IPS-20b (cell line): ENCODE results near the gene MLPH.

Experiments
- H3K27ac ChIP-seq: one replicate; pipeline ENCODE4 v1.5.1; 2013; ENCODE audit warnings: low read length
- H3K27me3 ChIP-seq: 2 replicates; pipeline ENCODE4 v1.6.1; 2013; ENCODE audit warnings: mild to moderate bottlenecking, low read length, inconsistent platforms; ENCODE audit not compliant: insufficient read depth
- H3K36me3 ChIP-seq: 2 replicates; pipeline ENCODE4 v1.6.1; 2013; ENCODE audit warnings: low read depth, mild to moderate bottlenecking, inconsistent platforms, low read length, moderate library complexity; ENCODE audit not compliant: insufficient read depth
- H3K4me1 ChIP-seq: 2 replicates; pipeline ENCODE4 v1.6.1; 2013; ENCODE audit warnings: mild to moderate bottlenecking, control low read depth, inconsistent platforms, low read length, moderate library complexity; ENCODE audit not compliant: insufficient read depth
- H3K4me3 ChIP-seq: 2 replicates; pipeline ENCODE4 v1.5.1; 2013; ENCODE audit warnings: mild to moderate bottlenecking, low read length, inconsistent platforms
- H3K9ac ChIP-seq: 2 replicates; pipeline ENCODE4 v1.6.1; 2013; ENCODE audit warnings: low read depth, mild to moderate bottlenecking, inconsistent platforms, low read length, moderate library complexity
- H3K9me3 ChIP-seq: 2 replicates; pipeline ENCODE4 v1.6.1; 2013; ENCODE audit warnings: mild to moderate bottlenecking, low read depth, low read length, inconsistent platforms; ENCODE audit not compliant: insufficient read depth

The MLPH gene

GRCh38 chr2:237555560-237555959 lies 68.5 kb downstream of the MLPH start:
- Histone ChIP-seq H3K27me3 (no peaks in the 10 kb centered on the region), H3K4me1 (no peaks in the 10 kb centered on the region), H3K27ac (no peak overlapping the region), H3K9ac (no peak overlapping the region), H3K4me3 (no peak overlapping the region), H3K36me3 (no peaks in the 10 kb centered on the region), H3K9me3 (peaks cover 7% of the 10 kb centered on the region)

DNA sequence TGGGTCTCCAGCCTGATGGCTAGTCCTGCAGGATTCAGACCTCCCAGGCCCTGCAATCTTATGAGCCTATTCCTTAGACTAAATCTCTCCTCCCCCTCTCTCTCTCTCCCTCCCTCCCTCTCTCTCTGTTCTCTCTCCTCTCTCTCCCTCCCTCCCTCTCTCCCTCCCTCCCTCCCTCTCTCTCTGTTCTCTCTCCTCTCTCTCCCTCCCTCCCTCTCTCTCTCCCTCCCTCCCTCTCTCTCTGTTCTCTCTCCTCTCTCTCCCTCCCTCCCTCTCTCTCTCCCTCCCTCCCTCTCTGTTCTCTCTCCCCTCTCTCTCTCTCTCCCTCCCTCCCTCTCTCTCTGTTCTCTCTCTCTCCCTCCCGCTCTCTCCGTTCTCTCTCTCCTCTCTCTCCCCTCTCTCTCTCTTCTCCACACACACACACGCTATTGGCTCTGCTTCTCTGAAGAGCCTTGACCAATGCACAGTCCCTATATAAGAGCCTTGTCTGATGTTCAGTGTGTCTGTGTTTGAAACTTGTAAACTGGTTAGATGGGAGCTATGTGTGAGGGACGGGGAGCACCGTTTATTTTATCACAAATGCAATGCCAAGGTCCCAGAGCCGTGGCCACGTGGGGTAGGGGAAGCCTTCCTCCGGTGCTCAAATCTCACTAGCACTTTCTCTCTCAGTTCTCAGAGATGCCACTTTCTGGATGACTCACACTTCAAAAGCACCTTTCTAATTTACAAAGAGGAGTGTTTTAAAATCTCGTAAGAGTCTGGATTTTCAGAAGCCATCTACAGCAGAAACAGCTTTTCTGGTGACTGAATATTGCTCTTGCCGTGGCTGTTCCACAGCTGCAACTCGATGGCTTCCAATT lies 70.0 kb downstream of the MLPH start:
- peaks cover 7% of the 10 kb centered on the region for H3K9me3 ChIP-seq
- H3K27me3 ChIP-seq = no peaks in the 10 kb centered on the region
- no peak overlapping the region for H3K27ac ChIP-seq
- no peak overlapping the region for H3K4me3 ChIP-seq
- no peak overlapping the region for H3K9ac ChIP-seq
- no peaks in the 10 kb centered on the region for H3K4me1 ChIP-seq
- no peaks in the 10 kb centered on the region for H3K36me3 ChIP-seq

GRCh38 chr2:237557633-237558015 lies 70.6 kb downstream of the MLPH start:
- Histone ChIP-seq H3K4me3 (no peak overlapping the region), H3K4me1 (no peaks in the 10 kb centered on the region), H3K36me3 (no peaks in the 10 kb centered on the region), H3K27ac (no peak overlapping the region), H3K9me3 (peaks cover 7% of the 10 kb centered on the region), H3K27me3 (no peaks in the 10 kb centered on the region), H3K9ac (no peak overlapping the region)

DNA sequence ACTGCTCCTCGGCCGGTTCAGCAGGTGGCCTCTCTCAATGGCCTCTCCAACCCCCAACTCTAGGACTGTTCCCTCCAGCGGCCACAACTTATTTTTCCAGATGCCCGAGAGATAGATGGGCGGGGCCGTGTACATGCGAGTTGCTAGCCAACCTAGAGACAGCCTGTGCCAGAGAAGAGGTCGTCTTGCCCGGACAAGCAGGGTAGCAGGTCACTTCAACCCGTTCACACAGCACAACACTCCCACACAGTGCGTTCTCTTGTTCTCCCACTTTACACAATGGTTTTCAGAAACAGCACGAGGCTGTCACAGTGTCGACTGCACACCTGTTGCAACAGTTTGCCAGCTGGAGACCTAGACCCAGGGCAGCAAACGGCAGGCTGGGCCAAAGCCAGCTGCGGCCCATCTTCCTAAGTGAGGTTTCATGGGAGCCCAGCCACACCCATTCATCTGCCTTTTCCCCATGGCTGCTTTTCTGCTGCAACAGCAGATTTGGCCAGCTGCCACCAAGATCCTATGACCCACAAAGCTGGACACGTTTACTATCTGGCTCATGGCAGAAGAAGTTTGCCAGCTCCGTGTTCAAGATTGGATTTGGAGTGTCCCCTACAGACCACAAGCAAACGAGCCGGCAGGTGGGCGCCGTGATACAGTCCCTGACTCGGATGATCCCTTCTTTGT lies 72.0 kb downstream of the MLPH start:
- no peak overlapping the region for H3K9ac ChIP-seq
- no peaks in the 10 kb centered on the region for H3K4me1 ChIP-seq
- no peak overlapping the region for H3K27ac ChIP-seq
- H3K27me3 ChIP-seq = no peaks in the 10 kb centered on the region
- H3K4me3 ChIP-seq = no peak overlapping the region
- H3K36me3 ChIP-seq = no peaks in the 10 kb centered on the region
- peaks cover 7% of the 10 kb centered on the region for H3K9me3 ChIP-seq

DNA sequence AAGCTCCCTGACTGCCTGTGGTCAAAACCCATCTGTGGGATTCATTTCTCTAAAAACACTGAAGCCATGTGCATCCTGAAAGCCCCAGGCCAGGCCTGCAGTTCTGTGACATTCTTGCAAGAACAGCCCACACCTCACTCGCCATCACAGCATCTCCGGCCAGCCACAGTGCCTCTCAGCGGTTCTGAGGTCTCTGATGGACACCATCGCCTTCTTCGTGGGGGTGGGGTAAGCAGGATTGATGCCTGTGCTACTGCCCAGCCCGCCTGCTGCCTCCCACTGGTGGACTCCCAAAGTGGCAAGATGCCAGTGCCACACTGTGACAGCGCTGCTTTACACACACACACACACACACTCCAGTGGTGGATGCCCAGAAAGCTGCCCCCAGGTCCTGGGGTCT lies 74.2 kb downstream of the MLPH start:
- Histone ChIP-seq H3K4me1 (no peaks in the 10 kb centered on the region), H3K27me3 (no peaks in the 10 kb centered on the region), H3K4me3 (no peak overlapping the region), H3K9ac (no peak overlapping the region; the same call in 1 of the 2 replicates), H3K36me3 (no peaks in the 10 kb centered on the region), H3K27ac (no peak overlapping the region), H3K9me3 (no peaks in the 10 kb centered on the region)

- H3K4me1 ChIP-seq = no peaks in the 10 kb centered on the region
- H3K4me3 ChIP-seq = no peak overlapping the region
These were observed 76.8 kb downstream of the MLPH start for GRCh38 chr2:237563816-237564215.

GRCh38 chr2:237564526-237565131 lies 77.6 kb downstream of the MLPH start:
- no peaks in the 10 kb centered on the region for H3K36me3 ChIP-seq
- H3K27ac ChIP-seq = no peak overlapping the region
- no peaks in the 10 kb centered on the region for H3K27me3 ChIP-seq
- no peaks in the 10 kb centered on the region for H3K4me1 ChIP-seq
- H3K9me3 ChIP-seq = no peaks in the 10 kb centered on the region
- H3K9ac ChIP-seq = no peak overlapping the region
- no peak overlapping the region for H3K4me3 ChIP-seq

More at GRCh38 chr2:237563816-237564215, 76.8 kb downstream of the MLPH start:
- no peaks in the 10 kb centered on the region for H3K9me3 ChIP-seq
- H3K27me3 ChIP-seq = no peaks in the 10 kb centered on the region
- no peaks in the 10 kb centered on the region for H3K36me3 ChIP-seq
- no peak overlapping the region for H3K27ac ChIP-seq
- no peak overlapping the region for H3K9ac ChIP-seq

GRCh38 chr2:237565974-237566373 lies 78.9 kb downstream of the MLPH start:
- Histone ChIP-seq H3K9ac (no peak overlapping the region), H3K27me3 (no peaks in the 10 kb centered on the region), H3K27ac (no peak overlapping the region), H3K9me3 (no peaks in the 10 kb centered on the region), H3K36me3 (no peaks in the 10 kb centered on the region), H3K4me3 (no peak overlapping the region), H3K4me1 (no peaks in the 10 kb centered on the region)

DNA sequence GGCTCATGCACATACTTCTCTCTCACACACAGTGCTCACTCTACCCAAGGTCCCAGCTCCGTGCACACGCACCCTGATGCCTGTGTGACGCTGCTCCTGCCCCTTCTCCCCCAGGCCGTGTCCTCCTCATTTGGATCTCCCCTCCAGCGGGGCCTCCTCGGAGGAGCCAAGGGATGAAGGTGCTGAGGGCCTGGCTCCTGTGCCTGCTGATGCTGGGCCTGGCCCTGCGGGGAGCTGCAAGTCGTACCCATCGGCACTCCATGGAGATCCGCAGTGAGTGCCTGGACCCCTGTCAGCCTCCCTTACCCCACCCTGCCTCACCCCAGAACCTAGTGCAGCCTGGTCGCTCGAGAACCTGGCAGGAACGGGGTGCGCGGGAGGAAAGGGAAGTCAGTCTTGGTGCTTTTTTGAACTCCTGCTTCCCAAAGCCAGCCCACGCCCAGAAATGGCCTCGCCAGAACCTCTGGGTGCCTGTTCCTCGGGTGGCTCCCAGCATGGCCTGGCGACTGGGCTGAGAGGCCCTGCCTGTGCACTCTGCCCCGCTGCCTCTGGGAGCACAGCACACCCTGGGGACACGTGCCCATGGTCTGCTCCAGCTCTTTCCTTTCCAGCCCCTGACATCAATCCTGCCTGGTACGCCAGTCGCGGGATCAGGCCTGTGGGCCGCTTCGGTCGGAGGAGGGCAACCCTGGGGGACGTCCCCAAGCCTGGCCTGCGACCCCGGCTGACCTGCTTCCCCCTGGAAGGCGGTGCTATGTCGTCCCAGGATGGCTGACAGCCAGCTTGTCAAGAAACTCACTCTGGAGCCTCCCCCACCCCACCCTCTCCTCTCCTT lies 79.6 kb downstream of the MLPH start, which contains the start of gene PRLH:
Gene PRLH (plus strand): TSS at position 174 of the 835 bp plus-strand sequence. CDS start 0 bp downstream, at position 174.
- Histone ChIP-seq H3K4me1 (no peaks in the 10 kb centered on the region), H3K27me3 (no peaks in the 10 kb centered on the region), H3K36me3 (no peaks in the 10 kb centered on the region), H3K4me3 (no peak within 1 kb of the TSS), H3K9ac (no peak within 1 kb of the TSS), H3K27ac (no peak within 1 kb of the TSS), H3K9me3 (no peaks in the 10 kb centered on the region)

DNA sequence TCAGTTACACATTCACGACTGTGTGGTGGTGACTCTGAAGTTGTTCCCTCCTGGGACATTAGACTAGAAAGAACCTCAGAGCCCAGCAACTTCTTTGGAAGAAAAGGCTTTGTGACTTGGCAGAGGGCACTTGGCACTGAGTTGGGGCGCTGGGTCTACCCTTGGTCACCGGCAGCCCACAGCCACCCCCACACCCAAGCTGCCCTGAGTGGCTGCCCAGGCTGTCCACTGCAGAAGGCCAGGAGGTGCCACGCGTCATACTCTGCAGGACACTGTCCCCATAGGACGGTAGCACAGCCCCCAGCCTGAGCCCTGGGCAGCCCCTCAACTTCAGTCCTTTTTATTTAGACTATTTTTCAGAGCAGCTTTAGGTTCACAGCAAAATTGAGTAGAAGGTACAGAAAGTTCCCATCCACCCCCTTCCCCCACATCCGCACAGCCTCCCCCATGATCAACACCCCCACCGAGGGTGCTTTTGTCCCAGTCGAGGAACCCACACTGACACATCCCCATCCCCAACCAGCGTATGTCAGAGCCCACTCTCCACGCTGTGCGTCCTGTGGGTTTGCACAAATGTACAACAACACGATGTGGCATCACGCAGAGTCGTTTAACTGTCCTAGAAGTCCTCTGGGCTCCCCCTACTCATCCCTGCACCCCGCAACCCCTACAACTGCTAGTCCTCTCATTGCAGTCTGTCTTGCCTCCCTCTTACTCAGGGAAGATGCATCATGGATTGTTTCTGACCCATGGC lies 80.4 kb downstream of the MLPH start:
- peaks cover 3% of the 10 kb centered on the region; the same call in 1 of the 2 replicates for H3K4me1 ChIP-seq
- H3K9ac ChIP-seq = no peak overlapping the region
- H3K27ac ChIP-seq = no peak overlapping the region
- no peaks in the 10 kb centered on the region for H3K9me3 ChIP-seq
- no peaks in the 10 kb centered on the region for H3K36me3 ChIP-seq
- no peaks in the 10 kb centered on the region for H3K27me3 ChIP-seq
- H3K4me3 ChIP-seq = no peak overlapping the region
